A549 (cell line): ENCODE measurements around the gene CTLA4.

Source experiments
- CTCF ChIP-seq: fragments of >200 bp; sonication (Bioruptor Twin); formaldehyde crosslinking; IDR thresholded peaks from 3 replicates; pipeline ENCODE4 v1.5.1; 2016
- POLR2A ChIP-seq: IDR thresholded peaks from 2 replicates; pipeline ENCODE4 v1.6.1; 2012; ENCODE audit warnings: mild to moderate bottlenecking, low read length

GRCh38 chr2:203909261-203909967, 41.8 kb downstream of the CTLA4 start:
- TF ChIP-seq CTCF (peak; percentile 70), POLR2A (no peak)
